ENCODE data around the gene MRPS6.

Gene MRPS6

DNA sequence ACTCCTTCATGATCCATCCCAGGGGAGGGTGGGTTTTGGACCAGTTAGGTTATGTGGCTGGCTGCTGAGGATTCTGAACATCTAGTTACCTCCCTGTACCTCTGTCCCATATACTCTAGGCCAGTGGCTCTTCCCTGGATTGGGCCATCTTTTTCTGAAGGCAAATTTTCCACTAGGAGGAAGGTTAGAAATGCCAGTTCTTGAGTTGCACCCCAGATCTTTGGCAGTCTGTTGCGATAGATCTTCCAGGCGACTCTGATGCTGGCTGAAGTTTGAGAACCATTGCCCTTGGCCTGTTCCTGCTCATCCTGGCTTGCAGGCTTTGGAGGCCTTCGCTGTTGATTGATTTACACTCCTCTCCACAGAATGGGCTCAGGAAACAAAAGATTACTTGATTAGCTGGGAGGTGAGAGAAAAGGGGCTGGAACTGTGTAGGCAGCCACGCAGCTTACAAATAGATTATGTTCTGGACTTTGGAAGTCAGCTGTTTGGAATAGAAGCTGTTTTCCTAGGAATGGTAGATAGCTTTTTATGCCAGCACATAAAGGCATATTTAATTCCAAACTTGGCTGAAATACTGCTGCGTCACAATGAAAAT lies 110.1 kb downstream of the MRPS6 start:
- no peak for DNase-seq

DNA sequence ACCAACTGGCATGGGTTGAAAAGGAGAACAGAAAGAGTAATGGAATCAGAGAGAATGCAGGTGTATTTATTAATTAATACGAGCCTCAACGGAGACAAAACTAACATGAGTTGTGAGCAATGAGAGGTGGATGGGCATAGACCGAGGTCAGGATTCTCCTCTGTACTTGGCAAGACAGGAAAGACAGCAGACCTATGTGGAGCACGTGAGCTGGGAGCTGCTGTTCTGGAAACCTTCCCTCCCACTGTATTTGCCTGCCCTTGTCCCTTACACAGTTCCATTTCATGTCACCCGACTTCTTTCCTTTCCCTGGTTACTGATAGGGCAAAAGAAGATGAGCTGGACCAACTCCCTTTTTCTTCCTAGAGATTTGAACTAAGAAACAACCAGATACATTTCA lies 110.9 kb downstream of the MRPS6 start:
- no peak for DNase-seq

DNA sequence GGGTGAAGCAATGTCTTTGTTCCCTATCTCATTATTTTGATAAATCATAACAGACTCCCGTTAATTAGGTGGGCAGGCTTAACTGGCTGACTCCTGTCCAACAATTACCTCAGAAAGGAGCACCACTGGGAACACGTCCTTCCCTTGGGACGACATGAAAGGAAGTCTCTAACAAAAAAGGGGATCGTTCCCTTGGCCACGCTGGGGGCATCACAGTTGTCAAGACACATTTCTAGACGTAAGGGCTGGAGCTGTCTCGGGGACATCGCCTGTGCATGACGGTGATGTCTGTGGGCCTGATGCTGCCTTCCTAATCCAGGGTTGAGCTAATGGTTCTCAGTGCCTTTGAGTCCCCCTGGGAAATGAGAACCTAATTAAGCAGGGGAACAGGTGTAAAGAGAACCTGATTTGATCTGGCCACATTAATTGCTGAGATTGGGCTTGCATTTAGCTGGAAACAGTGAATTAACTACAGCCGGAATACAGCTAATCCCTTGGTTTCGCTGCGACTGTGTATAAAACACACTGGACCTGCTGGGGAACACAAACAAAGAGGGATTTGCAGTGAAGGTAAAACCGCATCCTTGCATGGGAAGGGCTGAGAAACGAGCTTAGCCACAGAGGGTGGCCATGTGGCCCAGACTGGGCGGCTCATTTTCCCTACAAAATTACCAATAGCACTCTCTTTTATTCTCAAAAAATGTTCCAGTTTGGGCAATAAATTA lies 111.8 kb downstream of the MRPS6 start:
- no peak for DNase-seq

DNA sequence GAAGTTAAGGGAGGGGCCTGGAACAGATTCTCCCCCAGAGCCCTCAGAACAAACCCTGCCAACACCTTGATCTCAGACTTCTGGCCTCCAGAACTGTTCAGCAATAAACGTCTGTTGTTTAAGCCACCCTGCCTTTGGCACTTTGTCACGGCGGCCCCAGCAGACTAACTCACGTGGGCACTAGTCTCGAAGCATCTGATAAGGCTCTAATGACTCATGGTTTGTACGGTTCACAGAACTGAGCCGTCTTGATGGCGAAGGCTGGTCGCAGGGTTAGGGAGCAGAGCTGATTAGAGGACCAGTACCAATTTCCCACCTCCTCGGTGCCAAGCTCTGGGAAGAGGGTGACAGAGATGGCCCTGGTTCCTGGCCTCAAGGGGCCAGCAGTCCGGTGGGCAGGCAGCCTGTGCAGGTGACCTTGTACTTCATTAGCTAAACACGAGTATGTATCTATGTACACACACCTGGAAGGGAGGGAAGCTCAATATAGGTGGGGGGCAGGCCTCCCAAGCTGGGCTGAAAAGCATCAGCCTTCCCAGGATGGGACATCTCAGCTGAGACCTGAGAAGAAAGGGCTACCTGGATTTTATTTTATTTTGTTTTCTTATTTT lies 112.8 kb downstream of the MRPS6 start:
- DNase-seq = no peak

DNA sequence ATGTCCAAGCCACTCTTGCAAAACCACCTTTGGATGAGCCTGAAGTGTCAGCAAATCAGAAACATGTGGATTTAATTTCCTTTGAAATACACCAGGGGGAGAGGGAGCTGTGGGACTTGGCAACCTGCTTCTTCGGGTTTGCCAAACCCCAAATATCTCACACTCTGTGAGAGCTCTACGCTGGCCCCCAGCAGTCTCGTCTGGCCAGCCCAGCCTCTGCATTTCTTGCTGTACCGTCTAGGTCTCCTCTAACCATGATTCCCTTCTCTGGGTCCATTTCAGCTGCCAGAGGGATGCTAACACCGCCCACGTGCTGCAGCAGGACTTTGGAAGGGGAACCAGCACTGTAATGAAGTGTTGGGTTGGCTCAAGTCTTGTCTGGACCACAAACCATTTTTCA lies 114.6 kb downstream of the MRPS6 start:
- no peak for DNase-seq

DNA sequence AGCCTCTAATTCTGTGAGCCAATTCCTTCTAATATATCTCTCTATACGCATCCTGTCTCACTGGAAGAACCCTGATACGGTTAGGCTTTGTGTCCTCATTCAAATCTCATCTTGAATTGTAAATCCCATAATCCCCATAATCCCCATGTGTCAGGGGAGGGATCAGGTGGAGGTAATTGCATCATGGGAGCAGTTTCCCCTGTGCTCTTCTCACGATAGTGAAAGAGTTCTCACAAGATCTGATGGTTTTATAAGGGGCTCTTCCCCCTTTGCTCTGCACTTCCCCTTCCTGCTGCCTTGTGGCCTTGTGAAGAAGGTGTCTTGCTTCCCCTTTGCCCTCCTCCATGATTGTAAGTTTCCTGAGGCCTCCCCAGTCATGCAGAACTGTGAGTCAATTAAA lies 116.1 kb downstream of the MRPS6 start:
- DNase-seq = no peak

DNA sequence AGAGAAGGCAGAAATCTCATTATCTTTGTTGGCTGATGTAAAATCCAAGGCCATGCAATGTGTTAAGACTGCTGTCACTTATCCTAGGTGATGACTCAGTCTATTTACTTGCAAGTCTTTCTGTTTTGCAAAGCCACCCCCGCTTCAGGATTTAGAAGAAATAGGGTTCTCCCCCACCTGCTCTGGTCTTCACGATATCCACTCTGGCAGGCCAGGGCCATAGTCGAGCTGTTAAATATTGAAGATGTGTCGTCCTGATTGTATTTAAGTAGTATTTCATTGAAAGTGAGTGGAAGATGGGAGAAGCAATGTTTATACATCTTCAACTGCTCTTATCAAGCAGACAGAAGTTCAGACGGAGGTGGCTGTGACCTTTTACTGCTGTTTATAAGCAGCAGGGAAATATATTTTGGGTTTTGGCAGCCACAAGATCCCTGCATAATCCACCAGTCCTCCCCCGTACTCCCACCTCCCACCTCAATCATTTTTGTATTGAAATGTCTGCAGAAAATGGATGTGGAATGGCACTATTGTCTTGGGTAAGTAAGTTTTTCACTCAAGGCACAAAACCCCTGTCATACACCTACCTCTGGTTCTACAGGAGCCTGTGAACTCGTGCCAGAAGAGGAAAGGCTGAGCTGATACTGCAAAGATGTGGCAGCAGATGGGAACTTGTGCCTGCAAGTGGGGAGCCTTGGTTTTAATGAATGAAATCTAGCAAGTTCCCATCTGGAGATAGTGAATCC lies 117.4 kb downstream of the MRPS6 start:
- no peak for DNase-seq

DNA sequence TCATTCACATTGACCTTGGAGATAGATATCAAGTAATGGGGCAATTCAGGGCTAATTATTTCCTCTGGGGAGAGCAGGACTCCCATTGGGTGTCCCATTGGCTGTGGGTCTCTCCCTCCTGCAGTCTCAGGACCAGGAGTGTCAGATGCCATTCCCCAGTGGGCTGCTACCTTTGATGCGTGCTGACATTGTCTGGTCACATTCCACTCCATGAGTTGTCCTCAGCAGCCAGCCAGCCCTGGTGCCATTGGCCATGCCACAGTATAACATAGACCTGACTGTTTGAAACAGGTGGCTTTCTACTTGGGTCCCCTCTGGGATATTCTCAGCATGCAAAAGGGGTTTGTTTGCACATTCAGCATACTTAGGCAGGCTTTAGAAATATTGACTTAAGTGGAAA lies 118.5 kb downstream of the MRPS6 start:
- no peak for DNase-seq

Measured in activated gamma-delta T cell treated with Interleukin-2 at 50 U/mL for 16 hours (primary cell).